Hepatic stellate cell (primary cell): ENCODE results near the gene STARD10.

Source experiments
- DNase-seq: peaks from one replicate; pipeline ENCODE4 v3.0.0; 2011; ENCODE audit warnings: low spot score

The STARD10 gene

GRCh38 chr11:72725724-72726028 is 68.2 kb downstream of the STARD10 start:
- no peak for DNase-seq

GRCh38 chr11:72724851-72725723 is 68.8 kb downstream of the STARD10 start:
- DNase-seq, result peak; percentile 81

- no peak for DNase-seq
Observed at GRCh38 chr11:72724021-72724551, 69.8 kb downstream of the STARD10 start.

GRCh38 chr11:72723508-72723907 is 70.3 kb downstream of the STARD10 start:
- no peak for DNase-seq

- DNase-seq, result peak; percentile 99
Observed at GRCh38 chr11:72722050-72722748, 71.6 kb downstream of the STARD10 start.

GRCh38 chr11:72721689-72722049 is 72.2 kb downstream of the STARD10 start:
- DNase-seq, result no peak

GRCh38 chr11:72721276-72721675 is 72.6 kb downstream of the STARD10 start:
- DNase-seq, result no peak

- DNase-seq, result no peak
Observed at GRCh38 chr11:72720784-72721183, 73.1 kb downstream of the STARD10 start.

GRCh38 chr11:72720047-72720446 is 73.8 kb downstream of the STARD10 start:
- no peak for DNase-seq

GRCh38 chr11:72719551-72719950 is 74.3 kb downstream of the STARD10 start:
- no peak for DNase-seq

GRCh38 chr11:72719144-72719543 is 74.7 kb downstream of the STARD10 start:
- no peak for DNase-seq

GRCh38 chr11:72718101-72718501 is 75.7 kb downstream of the STARD10 start:
- DNase-seq, result no peak

GRCh38 chr11:72716788-72717435 is 76.9 kb downstream of the STARD10 start:
- DNase-seq, result no peak

- no peak for DNase-seq
Observed at GRCh38 chr11:72716290-72716689, 77.6 kb downstream of the STARD10 start.

- DNase-seq, result no peak
Observed at GRCh38 chr11:72712841-72713240, 81.0 kb downstream of the STARD10 start.

- no peak for DNase-seq
Observed at GRCh38 chr11:72712168-72712751, 81.6 kb downstream of the STARD10 start.

- no peak for DNase-seq
Observed at GRCh38 chr11:72711141-72711540, 82.7 kb downstream of the STARD10 start.

- DNase-seq, result no peak
Observed at GRCh38 chr11:72710278-72710677, 83.6 kb downstream of the STARD10 start.

- DNase-seq, result no peak
Observed at GRCh38 chr11:72709478-72710238, 84.2 kb downstream of the STARD10 start.

- no peak for DNase-seq
Observed at GRCh38 chr11:72707032-72707431, 86.8 kb downstream of the STARD10 start.

GRCh38 chr11:72706579-72706978 is 87.3 kb downstream of the STARD10 start:
- no peak for DNase-seq
